Activated CD8-positive, alpha-beta T cell treated with anti-CD3 and anti-CD28 coated beads for 36 hours (primary cell): ENCODE data around the gene KRT80. TPM values are rescaled to one million over a fixed set of nuclear protein-coding genes. Genes with fewer than 3 reads are reported as not detected.

ENCODE experiments used
- ATAC-seq: fragments of 200-7000 bp; cut with Tn5 transposase; one replicate; pipeline ENCODE4 v1.10.0; 2021; ENCODE audit warnings: mild to moderate bottlenecking, moderate library complexity
- CTCF ChIA-PET: fragments of 350-600 bp; sonication (Branson Sonifier 250); formaldehyde crosslinking; loops from one replicate; lab custom pipeline; 2021; ENCODE audit warnings: antibody characterized with exemption; lab: Charles Lee
- POLR2A ChIA-PET: fragments of 350-600 bp; sonication (Branson Sonifier 250); formaldehyde crosslinking; loops from one replicate; lab custom pipeline; 2021; ENCODE audit warnings: antibody characterized with exemption; lab: Charles Lee
- DNase-seq: peaks from one replicate; pipeline ENCODE4 v3.0.0-alpha.2; 2020
- H3K27ac Mint-ChIP-seq: one replicate; pipeline ENCODE4 v1.8.0; 2021; ENCODE audit warnings: mild to moderate bottlenecking, mixed read lengths
- H3K27me3 Mint-ChIP-seq: one replicate; pipeline ENCODE4 v1.8.0; 2021; ENCODE audit warnings: mixed read lengths
- H3K36me3 Mint-ChIP-seq: one replicate; pipeline ENCODE4 v1.8.0; 2021; ENCODE audit warnings: low read depth, mixed read lengths
- H3K4me1 Mint-ChIP-seq: one replicate; pipeline ENCODE4 v1.8.0; 2021; ENCODE audit warnings: low read depth, mixed read lengths
- H3K4me3 Mint-ChIP-seq: one replicate; pipeline ENCODE4 v1.8.0; 2021; ENCODE audit warnings: mild to moderate bottlenecking, moderate library complexity, mixed read lengths
- H3K9me3 Mint-ChIP-seq: one replicate; pipeline ENCODE4 v1.8.0; 2021; ENCODE audit warnings: mixed read lengths
- CTCF ChIP-seq: fragments of 200-600 bp; IDR thresholded peaks from one replicate; pipeline ENCODE4 v1.8.0; 2022; ENCODE audit warnings: antibody characterized with exemption, mild to moderate bottlenecking
- intact Hi-C: fragments of 100-400 bp; cut with micrococcal nuclease; formaldehyde crosslinking; loops from one replicate; pipeline ENCODE4 v1.10.0; 2022
- total RNA-seq, 2 experiments: library from RNA; stranded (reverse); gene quantifications; one replicate each; pipeline ENCODE4 v1.2.3, GENCODE V29; 2021

KRT80 gene
- total RNA-seq, 2 experiments from 2014 or later: not detected

GRCh38 chr12:52148464-52149181, 43.2 kb downstream of the KRT80 start:
- ATAC-seq (no peak), DNase-seq (no peak)
- Mint-ChIP-seq H3K4me3 (no peak overlapping the region), H3K4me1 (peaks cover 9% of the 10 kb centered on the region), H3K36me3 (no peaks in the 10 kb centered on the region), H3K27ac (no peak overlapping the region), H3K9me3 (no peaks in the 10 kb centered on the region), H3K27me3 (peaks cover 5% of the 10 kb centered on the region)
- TF ChIP-seq CTCF: no peak
- intact Hi-C loops: no loop called here
- POLR2A ChIA-PET: no interaction called here
- CTCF ChIA-PET: interaction anchor here (1.0 to 1.7 kb wide), 6 partner anchors 8 to 224 kb away, joined by 3 to 7 read pairs (median 4); no protein-coding TSS in a partner anchor

- POLR2A ChIA-PET: no interaction called here
- intact Hi-C loops: no loop called here
- H3K9me3 Mint-ChIP-seq: no peaks in the 10 kb centered on the region
- no peaks in the 10 kb centered on the region for H3K36me3 Mint-ChIP-seq
- peaks cover 9% of the 10 kb centered on the region for H3K4me1 Mint-ChIP-seq
- H3K4me3 Mint-ChIP-seq: no peak overlapping the region
- CTCF ChIA-PET: interaction anchor here (1.0 to 1.7 kb wide), 6 partner anchors 8 to 225 kb away, joined by 3 to 7 read pairs (median 4); no protein-coding TSS in a partner anchor
- H3K27me3 Mint-ChIP-seq: peaks cover 5% of the 10 kb centered on the region
- DNase-seq (no peak), ATAC-seq (no peak)
- no peak for TF ChIP-seq CTCF
- no peak overlapping the region for H3K27ac Mint-ChIP-seq
Observed at GRCh38 chr12:52147964-52148463, 43.8 kb downstream of the KRT80 start.

GRCh38 chr12:52147367-52147963, 44.3 kb downstream of the KRT80 start:
- no peak for TF ChIP-seq CTCF
- Mint-ChIP-seq H3K4me1 (peaks cover 5% of the 10 kb centered on the region), H3K9me3 (no peaks in the 10 kb centered on the region), H3K36me3 (no peaks in the 10 kb centered on the region), H3K27ac (no peak overlapping the region), H3K27me3 (peaks cover 5% of the 10 kb centered on the region), H3K4me3 (no peak overlapping the region)
- no peak for ATAC-seq
- DNase-seq: no peak
- ChIA-PET CTCF (interaction anchor here (1.2 to 1.7 kb wide), 3 partner anchors 9 to 225 kb away, joined by 3 to 7 read pairs (median 5); no protein-coding TSS in a partner anchor), POLR2A (no interaction called here)
- intact Hi-C loops: no loop called here

- Mint-ChIP-seq H3K27me3 (peaks cover 5% of the 10 kb centered on the region), H3K27ac (no peak overlapping the region), H3K9me3 (no peaks in the 10 kb centered on the region), H3K36me3 (no peaks in the 10 kb centered on the region), H3K4me1 (peaks cover 5% of the 10 kb centered on the region), H3K4me3 (no peak overlapping the region)
- CTCF ChIA-PET: interaction anchor here (1.4 to 1.7 kb wide), 2 partner anchors 10 to 28 kb away, joined by 5 to 7 read pairs; no protein-coding TSS in a partner anchor
- ATAC-seq: no peak
- POLR2A ChIA-PET: no interaction called here
- no peak for DNase-seq
- intact Hi-C loops: no loop called here
- no peak for TF ChIP-seq CTCF
Observed at GRCh38 chr12:52146822-52147366, 44.9 kb downstream of the KRT80 start.
